GM19023 (cell line): ENCODE measurements around the gene RTF2.
"Not testable (repeated sequence)": the region's sequence is repeated elsewhere in the genome, so short reads cannot be mapped to it uniquely, and the experiment has no call there.

Experiments
- ATAC-seq: cut with Tn5 transposase; IDR thresholded peaks from one replicate; pipeline ENCODE4 v1.9.1; 2021; ENCODE audit warnings: mild to moderate bottlenecking, moderate library complexity; ENCODE audit not compliant: unreplicated experiment

Gene RTF2

DNA sequence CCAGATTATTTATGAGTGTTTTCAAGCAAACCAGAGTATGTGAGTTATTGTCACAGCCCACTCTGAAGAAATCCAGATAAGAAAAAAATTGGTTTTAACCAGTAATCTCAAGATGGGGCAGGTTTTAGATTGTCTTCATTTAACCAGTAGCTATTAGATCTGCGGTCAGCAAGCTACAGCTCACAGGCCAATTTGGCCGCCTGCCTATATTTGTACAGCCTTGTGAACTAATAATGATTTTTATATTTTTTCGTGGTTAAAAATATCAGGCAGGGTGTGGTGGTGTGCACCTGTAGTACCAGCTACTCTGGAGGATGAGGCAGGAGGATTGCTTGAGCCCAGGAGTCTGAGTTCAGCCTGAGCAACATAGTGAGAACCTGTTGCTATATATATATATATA lies 69.6 kb downstream of the RTF2 start:
- no peak for ATAC-seq

DNA sequence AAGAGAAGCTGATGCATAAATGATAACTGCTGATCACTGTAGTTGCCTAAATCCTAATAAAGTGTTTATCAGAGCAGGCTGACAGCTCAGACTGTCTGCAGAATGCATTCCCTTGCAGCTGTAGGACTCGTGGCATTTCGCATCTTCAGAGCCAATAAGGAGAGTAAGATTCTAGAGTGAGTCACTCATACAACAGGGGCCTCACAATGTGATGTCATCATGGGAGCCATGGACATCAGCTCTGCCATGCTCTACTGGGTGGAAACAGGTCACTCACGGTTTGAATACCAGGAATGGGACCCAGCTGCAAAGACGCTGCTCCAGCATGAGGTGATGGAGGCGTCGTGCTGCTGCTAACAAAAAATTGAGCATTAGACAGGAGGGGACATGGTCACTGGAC lies 72.0 kb downstream of the RTF2 start:
- no peak for ATAC-seq

DNA sequence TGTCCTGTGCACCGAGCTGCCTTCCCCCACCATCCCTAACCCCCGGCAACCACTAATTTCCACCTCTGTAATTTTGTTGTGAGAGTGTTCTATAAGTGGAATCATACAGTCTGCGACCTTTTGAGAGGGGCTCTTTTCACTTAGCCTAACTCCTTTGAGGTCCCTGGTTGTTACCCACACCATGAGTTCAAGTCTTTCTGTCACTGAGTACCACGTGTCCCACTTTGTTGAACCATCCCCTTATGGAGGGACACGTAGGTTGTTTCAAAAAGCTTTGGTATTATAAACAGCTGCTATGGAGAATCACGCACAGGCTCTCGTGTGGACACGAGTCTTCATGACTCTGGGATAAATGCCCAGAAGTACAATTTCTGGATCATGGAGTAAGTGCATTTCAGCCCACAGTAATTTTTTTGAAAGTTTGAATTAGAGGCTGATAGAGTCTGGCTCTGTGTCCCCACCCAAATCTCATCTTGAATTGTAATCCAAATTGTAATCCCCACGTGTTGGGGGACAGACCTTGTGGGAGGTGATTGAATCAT lies 74.1 kb downstream of the RTF2 start:
- ATAC-seq: no peak

- no peak for ATAC-seq
Observed at GRCh38 chr20:56551571-56551970, 83.1 kb downstream of the RTF2 start.

DNA sequence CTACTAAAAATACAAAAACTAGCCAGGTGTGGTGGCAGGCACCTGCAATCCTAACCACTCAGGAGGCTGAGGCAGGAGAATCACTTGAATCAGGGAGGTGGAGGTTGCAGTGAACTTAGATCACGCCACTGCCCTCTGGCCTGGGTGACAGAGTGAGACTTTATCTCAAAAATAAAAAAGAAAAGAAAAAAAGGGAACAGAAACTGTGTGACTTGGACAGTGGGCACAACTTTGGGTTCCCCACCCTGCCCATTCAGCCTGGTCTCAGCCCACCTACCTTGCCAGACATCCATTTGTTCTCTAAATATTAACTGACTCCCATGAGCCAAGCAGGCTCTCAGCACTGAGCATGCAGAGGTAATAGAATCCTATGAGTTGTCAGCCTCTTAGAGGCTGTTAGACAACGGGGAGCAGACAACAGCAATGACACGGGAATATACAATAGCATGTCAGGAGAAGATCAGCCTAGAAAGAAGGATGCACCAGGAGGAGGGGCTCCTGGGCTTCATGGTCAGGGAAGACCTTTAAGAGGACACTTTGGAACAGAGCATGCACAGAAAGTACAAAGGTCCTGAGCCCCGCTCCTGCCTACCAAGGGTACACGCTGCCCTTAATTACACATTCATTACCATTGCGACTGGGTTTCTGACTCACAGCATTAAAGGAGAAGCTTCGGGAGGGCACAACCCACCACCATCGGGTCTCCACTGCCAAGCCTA lies 84.6 kb downstream of the RTF2 start:
- ATAC-seq: no peak

DNA sequence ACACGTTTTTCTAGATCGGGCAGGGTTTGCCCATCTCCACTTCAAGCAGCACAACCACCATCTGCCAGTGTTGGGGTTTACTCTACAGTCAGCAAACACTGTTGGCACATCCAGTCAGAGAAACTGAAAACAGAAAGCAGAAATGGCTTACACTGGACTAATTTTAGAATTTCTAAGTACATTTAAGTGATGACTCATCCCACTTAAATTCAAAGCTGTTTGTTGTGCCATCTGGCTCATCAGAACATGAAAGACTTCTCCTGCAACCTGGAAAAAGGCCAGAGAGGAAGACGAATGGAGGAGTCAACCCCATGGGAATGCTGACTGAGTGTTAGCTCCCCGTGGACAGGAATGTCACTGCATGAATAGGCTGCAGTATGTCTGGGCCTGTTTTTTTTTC lies 86.4 kb downstream of the RTF2 start:
- ATAC-seq: peak; percentile 68

DNA sequence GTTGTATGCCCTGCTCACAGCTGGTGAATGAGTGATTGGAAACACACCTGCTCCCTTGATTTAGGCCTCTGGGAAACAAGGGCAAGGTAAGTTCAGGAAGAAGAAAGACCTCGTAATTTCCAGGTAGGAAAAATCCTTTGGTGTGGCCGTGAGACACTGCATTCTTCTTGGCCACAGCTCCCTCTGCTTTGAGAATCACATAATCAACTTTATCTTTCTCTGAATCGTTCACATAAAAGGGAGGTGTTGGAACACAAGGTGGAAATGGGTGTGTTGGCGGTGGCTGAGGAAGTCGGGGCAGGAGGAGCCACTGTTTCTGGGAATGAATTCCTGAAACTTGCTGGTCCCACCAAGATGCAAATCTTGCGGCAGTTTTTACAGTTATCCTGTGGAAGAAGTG lies 90.5 kb downstream of the RTF2 start:
- ATAC-seq: no peak

- ATAC-seq: not testable (repeated sequence)
Observed at GRCh38 chr20:56564526-56564925, 96.1 kb downstream of the RTF2 start.

DNA sequence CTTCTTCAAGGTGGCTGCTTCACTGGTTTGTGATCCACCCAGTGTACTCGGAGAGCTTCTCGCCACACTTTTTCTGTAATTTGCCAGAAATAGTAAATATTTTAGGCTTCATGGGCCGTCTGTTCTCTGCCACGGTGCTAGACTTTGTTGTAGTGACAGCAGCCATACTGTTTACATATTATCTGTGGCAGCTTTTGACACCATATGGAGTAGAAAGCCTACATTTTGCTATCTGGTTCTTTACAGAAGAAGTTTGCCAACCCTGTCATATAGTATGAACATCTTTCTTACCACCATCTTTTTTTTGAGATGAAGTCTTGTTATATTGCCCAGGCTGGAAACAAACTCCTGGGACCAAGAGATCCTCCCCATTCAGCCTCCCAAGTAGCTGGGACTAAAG lies 97.1 kb downstream of the RTF2 start:
- ATAC-seq: no peak

DNA sequence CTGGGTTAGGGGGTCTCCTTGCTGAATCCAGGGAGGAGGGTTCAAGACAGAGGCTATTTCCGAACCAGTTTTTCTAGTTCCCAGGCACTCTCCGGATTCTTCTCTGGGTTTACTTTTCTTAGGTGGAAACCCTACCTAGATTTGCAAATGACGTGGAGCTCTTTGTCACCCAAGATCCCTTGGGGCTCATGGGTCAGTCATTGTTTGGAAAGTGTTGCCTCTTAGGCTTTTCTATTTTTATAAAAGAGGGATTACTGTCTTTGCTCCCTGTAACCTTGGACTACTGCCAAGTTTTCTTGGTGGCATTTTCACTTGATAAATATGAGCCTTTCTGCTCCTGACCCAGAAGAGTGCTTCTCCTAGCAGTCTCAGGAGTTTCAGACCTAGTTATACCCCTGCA lies 98.2 kb downstream of the RTF2 start:
- ATAC-seq: no peak
